Caco-2 (cell line): Measurements from ENCODE around the gene ZC3H4. TPM values are rescaled to one million over a fixed set of nuclear protein-coding genes. Genes with fewer than 3 reads are reported as not detected.
A peak's percentile ranks its signal among the peaks of the same experiment; 100 is the strongest.

ENCODE experiments used
- Bru-seq: library from RNA; stranded (reverse); fragments of 400-500 nt; gene quantifications from one replicate; lab custom pipeline; 2021; lab: Mats Ljungman, UMichigan
- BruChase-seq, 2 experiments: library from RNA; stranded (reverse); fragments of 400-500 nt; gene quantifications; one replicate each; lab custom pipeline; 2021; lab: Mats Ljungman, UMichigan
- BruUV-seq: library from RNA; stranded (reverse); fragments of 400-500 nt; replicated peaks from 2 replicates; lab custom pipeline; 2021; lab: Mats Ljungman, UMichigan
- CTCF ChIA-PET: fragments of 300-600 bp; sonication (Branson Sonifier 250); formaldehyde crosslinking; loops from one replicate; lab custom pipeline; 2022; ENCODE audit warnings: antibody characterized with exemption; lab: Charles Lee
- POLR2A ChIA-PET: fragments of 300-600 bp; sonication (Branson Sonifier 250); formaldehyde crosslinking; loops from one replicate; lab custom pipeline; 2022; ENCODE audit warnings: antibody characterized with exemption; lab: Charles Lee
- DNase-seq, 2 experiments: peaks; one replicate each; pipeline versions ENCODE4 v3.0.0 to v3.0.0-alpha.2; 2020 to 2022
- H3K27me3 ChIP-seq: replicated peaks from 2 replicates; pipeline ENCODE4 v1.6.0; 2011; ENCODE audit warnings: low read length; ENCODE audit not compliant: control insufficient read depth, insufficient read depth
- H3K36me3 ChIP-seq: 2 replicates; pipeline ENCODE4 v1.5.1; 2011; ENCODE audit warnings: low read length; ENCODE audit not compliant: control insufficient read depth, insufficient read depth
- H3K4me1 ChIP-seq: fragments of 250-450 bp; sonication (Bioruptor Pico); 2 replicates; pipeline ENCODE4 v1.5.1; 2020; ENCODE audit warnings: mild to moderate bottlenecking
- H3K4me3 ChIP-seq: 2 replicates; pipeline ENCODE4 v1.5.1; 2011; ENCODE audit warnings: low read depth, mild to moderate bottlenecking, control low read depth, low read length
- H3K9me3 ChIP-seq: fragments of 250-450 bp; sonication (Bioruptor Pico); 2 replicates; pipeline ENCODE4 v1.5.1; 2020; ENCODE audit warnings: mild to moderate bottlenecking, moderate library complexity
- H3K27ac Mint-ChIP-seq: one replicate; pipeline ENCODE4 v1.8.0; 2022; ENCODE audit warnings: mixed read lengths; ENCODE audit not compliant: unreplicated experiment
- H3K27me3 Mint-ChIP-seq: one replicate; pipeline ENCODE4 v1.8.0; 2022; ENCODE audit warnings: mixed read lengths; ENCODE audit not compliant: insufficient read depth, unreplicated experiment
- H3K36me3 Mint-ChIP-seq: one replicate; pipeline ENCODE4 v1.8.0; 2022; ENCODE audit warnings: mild to moderate bottlenecking, mixed read lengths; ENCODE audit not compliant: insufficient read depth, unreplicated experiment
- H3K4me1 Mint-ChIP-seq: one replicate; pipeline ENCODE4 v1.8.0; 2022; ENCODE audit warnings: low read depth, mixed read lengths; ENCODE audit not compliant: unreplicated experiment
- H3K4me3 Mint-ChIP-seq: one replicate; pipeline ENCODE4 v1.8.0; 2022; ENCODE audit warnings: mild to moderate bottlenecking, moderate library complexity, mixed read lengths; ENCODE audit not compliant: unreplicated experiment
- H3K9me3 Mint-ChIP-seq: one replicate; pipeline ENCODE4 v1.8.0; 2022; ENCODE audit warnings: mixed read lengths; ENCODE audit not compliant: unreplicated experiment
- CTCF ChIP-seq, 2 experiments: fragments of 200-600 bp in 1 of 2; IDR thresholded peaks; 1 replicate in 1 of 2; 2 replicates in 1 of 2; pipeline versions ENCODE4 v1.5.1 to v1.8.0; 2011 to 2022; ENCODE audit warnings: antibody characterized with exemption in 1 of 2, control low read depth in 1 of 2, inconsistent platforms in 1 of 2, low read depth in 1 of 2, low read length in 1 of 2, mild to moderate bottlenecking in 1 of 2, moderate library complexity in 1 of 2; ENCODE audit not compliant: insufficient read depth in 1 of 2, severe bottlenecking in 1 of 2, unreplicated experiment in 1 of 2
- intact Hi-C: fragments of 100-400 bp; cut with micrococcal nuclease; formaldehyde crosslinking; loops from one replicate; pipeline ENCODE4 v1.10.0; 2022; ENCODE audit not compliant: unreplicated experiment
- long read RNA-seq: library from polyadenylated mRNA; stranded (forward); transcript quantifications from one replicate; pipeline ENCODE4 v2.0.0, GENCODE V29; 2022
- total RNA-seq: library from RNA; stranded (reverse); gene quantifications from 2 replicates; pipeline ENCODE4 v1.2.3, GENCODE V29; 2022

Gene ZC3H4
- total RNA-seq (70.3 and 77.7 TPM in 2 replicates), Bru-seq, nascent RNA (percentile 85 among the genes with signal in this experiment), BruChase-seq, experiment 1, labeled RNA remaining after a 2-hour chase (percentile 81 among the genes with signal in this experiment), BruChase-seq, experiment 2, labeled RNA remaining after a 6-hour chase (percentile 82 among the genes with signal in this experiment)
- long read RNA-seq, partial matches to known transcripts = 1 of 18 reads
- long read RNA-seq, other reads (novel, unspliced or antisense) = 17 of 18 reads

GRCh38 chr19:47112997-47113849 lies at the start of gene ZC3H4:
Gene ZC3H4, minus strand, starts transcription at chr19:47113776. Its CDS starts 1,192 bp downstream, at chr19:47112584.
- peak within 1 kb of the TSS; percentile 64 for H3K4me3 ChIP-seq
- H3K27me3 ChIP-seq = no peaks in the 10 kb centered on the region
- Mint-ChIP-seq H3K27ac (peak within 1 kb of the TSS; percentile 99), H3K27me3 (no peaks in the 10 kb centered on the region), H3K4me3 (peak within 1 kb of the TSS; percentile 97), H3K9me3 (no peaks in the 10 kb centered on the region), H3K4me1 (peaks cover 28% of the 10 kb centered on the region), H3K36me3 (peaks cover 60% of the 10 kb centered on the region)
- no peaks in the 10 kb centered on the region for H3K9me3 ChIP-seq
- TF ChIP-seq CTCF (IDR thresholded peaks at IDR 0.05; ENCODE audit: insufficient read depth in 1 of 2, low read depth in 1 of 2, low read length in 1 of 2, severe bottlenecking in 1 of 2, unreplicated experiment in 1 of 2) = peak in 1 of 2 experiments; percentile 11
- DNase-seq = peak; percentile 100
- H3K36me3 ChIP-seq = no peaks in the 10 kb centered on the region; the same call in 1 of the 2 replicates
- ChIA-PET CTCF (interaction anchor here (0.5 to 2.1 kb wide), 17 partner anchors 12 to 256 kb away, joined by 3 to 25 read pairs (median 4); partner anchors contain the start of gene SAE1), POLR2A (interaction anchor here (0.6 to 3.0 kb wide), 31 partner anchors 9 to 1078 kb away, joined by 3 to 75 read pairs (median 5); partner anchors contain the start of genes CCDC9, DHX34, SAE1 and TMEM160)
- H3K4me1 ChIP-seq = peaks cover 20% of the 10 kb centered on the region
- BruUV-seq = no TSS peak
- intact Hi-C loops = loop anchor here (1.0 to 5.0 kb wide), 5 partner anchors 12 to 65 kb away; partner anchors contain the start of genes SAE1 and TMEM160

- BruUV-seq = no TSS peak
- Mint-ChIP-seq H3K27me3 (no peaks in the 10 kb centered on the region), H3K4me1 (peaks cover 10% of the 10 kb centered on the region), H3K27ac (no peak overlapping the region), H3K36me3 (peaks cover 80% of the 10 kb centered on the region), H3K4me3 (no peak overlapping the region), H3K9me3 (no peaks in the 10 kb centered on the region)
- no peaks in the 10 kb centered on the region for H3K9me3 ChIP-seq
- CTCF ChIA-PET = no interaction called here
- intact Hi-C loops = no loop called here
- H3K27me3 ChIP-seq = no peaks in the 10 kb centered on the region
- peaks cover 9% of the 10 kb centered on the region; the same call in 1 of the 2 replicates for H3K4me1 ChIP-seq
- no peaks in the 10 kb centered on the region for H3K36me3 ChIP-seq
- no peak overlapping the region for H3K4me3 ChIP-seq
- no peak for TF ChIP-seq CTCF (IDR thresholded peaks at IDR 0.05; ENCODE audit: insufficient read depth in 1 of 2, low read depth in 1 of 2, low read length in 1 of 2, severe bottlenecking in 1 of 2, unreplicated experiment in 1 of 2)
- POLR2A ChIA-PET = interaction anchor here (0.7 kb wide), 1 partner anchor 49 kb away, joined by 5 read pairs; no protein-coding TSS in a partner anchor
- no peak for DNase-seq
Measured at GRCh38 chr19:47161876-47162489, 48.4 kb upstream of the ZC3H4 start.
